ENCODE measurements around the gene EOMES. TPM values are rescaled to one million over a fixed set of nuclear protein-coding genes. Genes with fewer than 3 reads are reported as not detected.

The EOMES gene
- polyA plus RNA-seq, 1 donor (not counting 4 experiments of a cell fraction or from before 2014, with no cell fraction given), result 1.6 TPM

- Histone ChIP-seq H3K36me3 (ENCODE audit: control insufficient read depth in 2 of 2, extremely low read depth in 1 of 2, insufficient read depth in 2 of 2, low read length in 2 of 2) (no peaks in the 10 kb centered on the region), H3K4me3 (ENCODE audit: control insufficient read depth in 2 of 3, extremely low read depth in 1 of 3, insufficient read depth in 2 of 3, low read depth in 1 of 3, low read length in 3 of 3) (no peak overlapping the region), H2AFZ (ENCODE audit: control insufficient read depth, low read length) (no peak overlapping the region), H3K9me3 (ENCODE audit: control insufficient read depth, low read depth, low read length) (no peaks in the 10 kb centered on the region), H3K27ac (ENCODE audit: control insufficient read depth, insufficient read depth, low read length) (no peak overlapping the region), H3K9ac (ENCODE audit: control insufficient read depth, extremely low read depth, insufficient read depth, low read length) (no peak overlapping the region), H3K79me2 (ENCODE audit: control insufficient read depth, insufficient read depth, low read length) (no peaks in the 10 kb centered on the region), H3K4me1 (ENCODE audit: control insufficient read depth, extremely low read depth, insufficient read depth, low read length) (no peaks in the 10 kb centered on the region), H4K20me1 (ENCODE audit: control insufficient read depth, extremely low read depth, insufficient read depth, low read length) (no peaks in the 10 kb centered on the region), H3K4me2 (ENCODE audit: control insufficient read depth, extremely low read depth, insufficient read depth, low read depth, low read length) (no peak overlapping the region), H3K9me1 (ENCODE audit: control insufficient read depth, extremely low read depth, insufficient read depth, low read length) (no peaks in the 10 kb centered on the region), H3K27me3 (ENCODE audit: control insufficient read depth, extremely low read depth, insufficient read depth, low read length) (peaks cover under 1% of the 10 kb centered on the region)
- DNase-seq (ENCODE audit: low read depth, low spot score), result no peak
- dilution Hi-C loops (cut with MboI; ENCODE audit: extremely low pct_ligation_motif_present, low sequenced_read_pairs), result no loop called here
- TF ChIP-seq EZH2 (IDR thresholded peaks at IDR 0.05; ENCODE audit: low read length) (no peak), CTCF (optimal IDR thresholded peaks at IDR 0.05 in 1 of 3, IDR thresholded peaks at IDR 0.05 in 1 of 3, conservative IDR thresholded peaks at IDR 0.05 in 1 of 3; ENCODE audit: extremely low read depth in 1 of 3, insufficient read depth in 2 of 3, low read length in 3 of 3) (no peak)
- FAIRE-seq, result no peak
Measured at GRCh38 chr3:27737091-27737490, 15.0 kb upstream of the EOMES start.

DNA sequence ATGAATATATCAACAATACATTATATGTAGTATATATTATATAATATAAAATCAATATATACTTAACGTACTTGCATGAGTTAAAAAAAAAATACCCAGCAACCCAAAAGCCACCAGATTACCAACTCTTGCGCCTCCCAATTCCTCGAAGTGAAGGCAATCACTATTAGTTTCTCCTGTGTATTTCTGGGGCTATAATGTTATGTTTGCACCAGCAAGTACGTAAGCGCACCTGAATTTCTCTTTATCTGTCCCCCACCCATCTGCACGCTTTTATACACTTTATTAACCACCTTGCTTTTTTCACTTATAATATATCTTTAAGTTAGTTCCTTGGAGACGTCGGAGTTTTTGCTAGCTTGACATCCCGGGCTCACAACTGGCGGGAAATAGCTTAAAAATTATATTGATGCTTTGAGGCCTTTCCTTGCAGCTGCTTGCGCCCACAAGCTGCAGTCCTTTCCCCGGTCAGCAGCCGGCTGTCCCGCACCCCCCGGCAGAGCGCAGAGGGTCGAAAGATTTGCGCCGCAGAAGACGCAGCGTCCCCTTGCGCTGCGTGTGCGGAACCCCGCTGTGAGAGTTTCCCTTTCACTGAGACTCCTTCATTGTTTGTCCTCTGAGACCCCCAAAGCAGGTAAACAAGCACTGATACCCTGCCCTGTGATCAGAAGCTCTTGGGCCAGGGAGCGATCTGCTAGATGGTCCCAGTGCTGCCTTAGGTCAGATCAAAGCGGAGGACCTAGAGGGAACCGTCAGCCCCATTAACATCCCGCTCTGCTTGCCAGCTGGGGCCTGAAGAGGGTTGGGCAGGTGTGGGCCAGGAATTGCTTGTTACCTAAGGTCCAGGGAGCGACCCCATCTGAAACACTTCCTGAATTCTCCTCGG is 8.9 kb upstream of the EOMES start:
- Histone ChIP-seq H3K9me1 (ENCODE audit: control insufficient read depth, extremely low read depth, insufficient read depth, low read length) (no peaks in the 10 kb centered on the region), H3K9me3 (ENCODE audit: control insufficient read depth, low read depth, low read length) (no peaks in the 10 kb centered on the region), H3K4me3 (ENCODE audit: control insufficient read depth in 2 of 3, extremely low read depth in 1 of 3, insufficient read depth in 2 of 3, low read depth in 1 of 3, low read length in 3 of 3) (no peak overlapping the region), H3K9ac (ENCODE audit: control insufficient read depth, extremely low read depth, insufficient read depth, low read length) (no peak overlapping the region), H3K4me1 (ENCODE audit: control insufficient read depth, extremely low read depth, insufficient read depth, low read length) (peaks cover 15% of the 10 kb centered on the region), H3K4me2 (ENCODE audit: control insufficient read depth, extremely low read depth, insufficient read depth, low read depth, low read length) (peak overlapping the region; percentile 55), H2AFZ (ENCODE audit: control insufficient read depth, low read length) (no peak overlapping the region), H3K79me2 (ENCODE audit: control insufficient read depth, insufficient read depth, low read length) (no peaks in the 10 kb centered on the region), H3K36me3 (ENCODE audit: control insufficient read depth in 2 of 2, extremely low read depth in 1 of 2, insufficient read depth in 2 of 2, low read length in 2 of 2) (no peaks in the 10 kb centered on the region), H3K27me3 (ENCODE audit: control insufficient read depth, extremely low read depth, insufficient read depth, low read length) (peaks cover 56% of the 10 kb centered on the region), H4K20me1 (ENCODE audit: control insufficient read depth, extremely low read depth, insufficient read depth, low read length) (no peaks in the 10 kb centered on the region), H3K27ac (ENCODE audit: control insufficient read depth, insufficient read depth, low read length) (no peak overlapping the region)
- TF ChIP-seq EZH2 (IDR thresholded peaks at IDR 0.05; ENCODE audit: low read length) (peak; percentile 92), CTCF (optimal IDR thresholded peaks at IDR 0.05 in 1 of 3, IDR thresholded peaks at IDR 0.05 in 1 of 3, conservative IDR thresholded peaks at IDR 0.05 in 1 of 3; ENCODE audit: extremely low read depth in 1 of 3, insufficient read depth in 2 of 3, low read length in 3 of 3) (no peak)
- dilution Hi-C loops (cut with MboI; ENCODE audit: extremely low pct_ligation_motif_present, low sequenced_read_pairs), result no loop called here
- DNase-seq (ENCODE audit: low read depth, low spot score) (no peak), FAIRE-seq (no peak)

All from keratinocyte (primary cell).